HK-2 (cell line): ENCODE data around the gene VSTM2L.

Source experiments
- DNase-seq: peaks from one replicate; pipeline ENCODE4 v3.0.0-alpha.2; 2018; ENCODE audit not compliant: unreplicated experiment

VSTM2L gene

DNA sequence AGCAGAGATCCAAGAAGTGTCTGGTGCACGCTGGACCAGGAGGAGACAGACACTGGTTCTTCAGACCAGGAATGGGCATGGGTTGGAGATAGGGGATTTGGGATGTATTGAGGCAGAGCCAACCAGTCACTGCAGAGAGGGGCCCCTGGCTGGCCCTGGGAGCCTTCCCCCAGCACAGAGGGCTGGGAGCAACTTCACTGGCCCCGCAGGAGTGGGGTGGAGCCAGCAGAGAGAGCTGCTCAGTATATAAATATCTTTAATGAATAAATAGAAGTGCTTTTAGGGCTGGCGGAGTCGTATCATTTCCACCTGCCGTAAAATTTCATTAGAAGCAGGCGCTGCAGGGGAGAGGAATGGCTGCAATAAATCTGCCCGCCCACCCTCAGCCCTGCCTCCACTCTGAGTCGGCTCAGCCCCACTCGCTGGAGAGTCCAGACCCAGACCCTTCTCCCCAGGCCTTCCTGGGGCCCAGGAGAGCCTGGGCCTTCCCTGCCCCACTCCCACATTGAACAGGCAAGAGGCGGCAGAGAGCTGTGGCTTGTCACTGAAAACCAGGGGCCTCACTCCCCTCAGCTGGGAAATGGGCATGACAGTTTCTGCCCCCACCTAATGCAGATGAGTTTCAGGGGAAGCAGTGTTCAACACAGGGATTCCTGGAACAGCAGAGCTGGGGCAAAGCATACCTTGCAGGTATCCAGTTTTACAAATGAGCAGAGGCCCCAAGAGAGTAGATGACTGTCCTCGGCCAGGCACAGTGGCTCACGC lies 23.9 kb upstream of the VSTM2L start:
- no peak for DNase-seq

DNA sequence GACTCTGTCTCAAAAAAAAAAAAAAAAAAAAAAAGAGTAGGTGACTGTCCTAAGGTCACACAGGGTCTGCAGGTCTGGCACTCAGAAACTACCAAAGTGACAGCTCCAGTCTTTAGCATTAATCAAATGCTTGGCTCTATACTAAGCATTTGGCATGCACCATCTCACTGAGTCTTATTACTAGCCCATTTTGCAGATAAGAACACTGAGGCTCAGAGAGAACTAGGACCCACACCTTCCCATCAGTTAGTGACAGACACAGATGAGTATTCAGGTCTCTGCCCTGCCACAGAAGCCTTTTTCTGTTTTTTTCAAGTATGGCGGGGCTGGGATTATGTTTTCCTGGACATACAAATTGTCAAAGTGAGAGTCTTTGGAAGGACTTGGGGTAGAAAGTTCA lies 23.1 kb upstream of the VSTM2L start:
- DNase-seq = no peak

DNA sequence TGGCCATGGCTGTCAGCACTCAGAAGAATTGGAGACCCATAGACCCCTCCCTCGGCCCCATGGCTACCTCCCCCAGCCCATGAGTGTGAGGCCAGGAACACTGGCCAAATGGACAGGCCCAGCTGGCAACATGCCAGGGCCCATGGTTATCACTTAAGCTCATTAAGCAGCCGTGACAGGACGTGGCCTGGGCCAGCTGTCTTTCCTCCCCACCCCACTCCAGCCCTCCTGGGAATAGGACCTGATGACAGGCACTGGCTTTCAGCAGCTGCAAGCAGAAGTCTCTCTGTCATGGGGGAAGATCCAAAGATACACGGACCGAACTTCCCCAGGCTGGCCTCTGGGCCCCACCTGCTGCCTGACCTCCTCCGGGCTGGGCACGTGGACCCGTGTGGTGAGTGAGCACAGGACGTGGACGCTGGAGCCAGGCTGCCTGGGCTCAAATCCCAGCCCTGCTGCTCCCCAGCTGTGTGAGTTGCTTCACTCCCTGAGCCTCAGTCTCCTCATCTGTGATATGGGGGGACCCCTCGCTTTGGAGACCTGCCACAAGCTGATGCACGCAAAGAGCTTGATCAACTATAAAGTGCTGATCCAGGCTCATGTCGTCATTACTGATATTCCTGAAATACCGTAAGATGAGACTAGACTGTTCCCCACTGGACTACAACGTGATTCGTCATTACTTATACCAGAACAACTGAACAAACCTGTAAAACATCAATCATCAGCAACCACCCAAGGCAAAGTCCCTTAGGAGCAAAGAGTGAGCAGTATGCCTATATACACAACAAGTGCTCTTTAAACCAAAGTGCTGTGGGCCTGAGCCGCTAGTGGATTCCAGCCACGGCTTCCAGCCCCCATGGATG lies 22.0 kb upstream of the VSTM2L start:
- DNase-seq = no peak

DNA sequence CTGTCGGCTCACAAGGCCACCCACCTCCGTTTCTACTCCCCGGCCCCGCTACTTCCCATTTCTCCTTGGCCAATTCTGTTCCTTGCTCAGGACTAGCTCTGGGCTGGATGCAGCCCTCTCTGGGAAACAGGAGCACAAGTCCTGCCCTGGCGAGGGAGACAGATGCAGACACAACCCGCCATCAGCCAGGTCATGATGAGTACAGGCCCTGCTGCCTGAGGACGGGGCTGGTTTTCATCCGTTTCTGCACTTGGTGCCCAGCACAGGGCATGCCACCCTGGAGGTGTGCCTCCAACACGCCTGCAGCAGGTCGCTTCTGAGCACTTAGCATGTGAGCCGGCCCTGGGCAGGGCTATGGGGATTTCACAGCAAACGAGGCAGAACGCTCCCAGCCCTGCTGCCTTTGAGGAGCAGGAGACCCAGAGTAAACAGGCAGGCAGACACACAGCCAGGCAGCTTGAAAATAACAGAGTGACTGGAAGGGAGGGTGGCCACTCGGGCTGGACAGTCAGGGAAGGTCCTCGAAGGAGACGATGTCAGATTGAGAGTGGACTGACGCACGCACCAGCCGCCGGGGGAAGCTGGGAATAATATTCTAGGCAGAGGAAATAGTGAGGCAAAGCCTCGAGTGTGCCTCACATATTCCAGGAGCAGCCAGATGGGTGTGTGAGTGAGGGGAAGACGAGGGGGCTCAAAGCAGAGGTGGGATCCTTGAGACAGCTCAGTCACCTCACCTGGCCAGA lies 21.2 kb upstream of the VSTM2L start:
- no peak for DNase-seq

DNA sequence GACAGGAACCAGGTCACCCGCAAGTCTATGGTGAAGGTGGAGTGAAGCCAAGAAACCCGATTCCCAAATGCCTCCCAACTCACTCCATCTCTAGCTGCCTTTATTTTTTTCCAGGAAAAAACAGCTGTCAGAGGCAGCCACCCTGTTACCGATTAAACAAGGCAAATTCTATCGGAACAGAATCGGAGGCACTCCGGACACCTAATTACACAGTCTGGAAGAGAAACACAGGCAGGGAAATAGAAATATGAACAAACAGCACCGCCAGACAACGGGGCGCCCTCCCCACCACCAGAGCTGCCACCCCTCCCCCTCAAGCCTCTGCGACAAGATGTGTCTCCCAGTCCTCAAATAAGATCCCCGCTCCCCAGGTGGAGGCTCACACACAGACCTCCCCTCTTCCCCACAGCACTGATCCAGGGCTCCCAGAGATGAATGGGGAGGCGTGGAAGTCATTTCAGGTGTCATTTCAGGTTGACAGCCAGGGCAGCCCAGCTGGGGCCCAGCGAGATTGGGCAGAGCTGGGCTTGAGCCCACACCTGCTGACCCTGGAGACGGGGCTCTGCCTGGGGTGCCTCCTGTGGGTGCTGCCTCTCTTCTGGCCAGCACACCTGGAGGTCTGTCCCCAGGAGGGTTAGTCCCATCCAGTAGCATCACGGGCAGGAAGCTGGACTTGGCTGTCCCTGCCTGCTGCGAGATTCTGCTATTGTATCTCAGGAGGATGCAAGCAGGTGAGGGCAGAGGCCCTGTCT lies 19.8 kb upstream of the VSTM2L start:
- DNase-seq = no peak

DNA sequence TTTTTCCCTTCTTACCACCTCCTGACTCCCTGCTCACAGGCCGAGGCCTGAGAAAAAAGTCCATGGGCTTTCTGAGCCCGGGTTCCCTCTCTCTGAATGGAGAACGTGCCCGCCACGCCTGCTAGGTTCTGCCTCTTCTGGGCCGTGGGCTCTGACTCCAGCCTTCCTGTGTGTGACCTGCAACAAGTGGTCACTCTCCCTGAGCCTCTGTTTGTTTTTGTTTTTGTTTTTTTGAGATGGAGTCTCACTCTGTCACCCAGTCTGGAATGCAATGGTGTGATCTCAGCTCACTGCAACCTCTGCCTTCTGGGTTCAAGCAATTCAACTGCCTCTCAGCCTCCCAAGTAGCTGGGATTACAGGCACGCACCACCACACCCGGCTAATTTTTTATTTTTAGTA lies 17.9 kb upstream of the VSTM2L start:
- no peak for DNase-seq

DNA sequence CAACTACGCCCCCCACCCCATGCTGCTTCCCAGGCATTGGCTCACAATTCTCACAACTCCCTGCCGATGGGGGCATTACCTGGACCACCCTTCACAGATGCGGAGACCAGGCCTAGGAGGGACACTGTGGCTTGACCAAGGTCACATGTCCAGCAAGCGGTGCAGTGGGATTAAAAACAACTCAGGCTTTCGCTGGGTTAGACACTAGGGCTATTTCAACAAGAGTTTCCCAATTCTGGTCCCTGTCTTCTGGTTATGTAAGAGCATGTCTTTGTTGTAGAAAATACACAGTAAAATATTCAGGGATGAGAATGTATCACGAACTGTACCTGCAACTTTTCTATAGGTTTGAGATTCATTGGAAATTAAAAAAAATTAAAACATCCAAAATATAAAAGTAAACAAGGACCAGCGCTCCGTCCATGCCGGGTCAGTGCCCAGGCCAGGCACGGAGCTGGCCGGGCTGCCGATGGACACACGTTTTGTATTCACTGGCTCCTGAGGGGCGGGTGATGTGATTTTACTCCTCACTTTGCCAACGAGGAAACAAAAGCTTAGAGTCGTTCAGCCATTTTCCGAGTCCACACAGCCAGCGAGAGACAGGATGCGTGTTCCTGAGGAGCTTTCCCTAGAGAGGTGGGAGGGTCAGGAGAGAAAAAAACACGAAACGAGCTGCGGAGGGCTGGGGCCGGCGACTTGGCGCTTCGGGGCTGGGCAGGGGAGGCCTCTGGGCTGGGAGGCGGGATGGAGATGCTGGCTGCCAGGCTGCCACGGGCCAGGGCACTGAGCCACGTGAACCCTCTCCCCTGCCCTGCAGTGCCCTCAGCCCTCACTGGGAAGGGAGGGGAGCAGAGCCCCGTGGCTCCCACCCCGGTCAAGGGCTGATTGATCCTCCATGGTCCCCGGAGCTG lies 17.1 kb upstream of the VSTM2L start:
- DNase-seq = no peak

DNA sequence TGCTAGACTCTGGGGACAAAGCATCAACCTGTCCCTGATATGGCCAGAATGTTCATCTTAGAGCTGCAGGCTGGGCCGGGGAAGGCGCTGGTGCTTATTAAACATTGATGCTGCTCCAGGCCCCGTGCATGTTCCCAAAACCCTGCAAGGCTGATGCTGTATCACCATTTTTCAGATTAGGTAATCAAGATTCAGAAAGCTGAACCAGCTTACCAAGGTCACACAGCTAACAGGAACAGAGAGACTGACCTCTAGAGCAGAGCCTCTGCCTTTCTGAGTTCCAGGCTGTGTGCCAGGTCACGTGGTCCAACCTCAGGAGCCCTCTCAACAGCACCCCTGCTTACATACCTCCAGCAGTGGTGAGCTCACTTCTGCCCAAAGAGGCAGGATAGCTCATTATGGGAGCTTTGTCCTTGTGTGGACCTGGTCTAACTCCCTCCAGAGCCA lies 16.1 kb upstream of the VSTM2L start:
- no peak for DNase-seq

DNA sequence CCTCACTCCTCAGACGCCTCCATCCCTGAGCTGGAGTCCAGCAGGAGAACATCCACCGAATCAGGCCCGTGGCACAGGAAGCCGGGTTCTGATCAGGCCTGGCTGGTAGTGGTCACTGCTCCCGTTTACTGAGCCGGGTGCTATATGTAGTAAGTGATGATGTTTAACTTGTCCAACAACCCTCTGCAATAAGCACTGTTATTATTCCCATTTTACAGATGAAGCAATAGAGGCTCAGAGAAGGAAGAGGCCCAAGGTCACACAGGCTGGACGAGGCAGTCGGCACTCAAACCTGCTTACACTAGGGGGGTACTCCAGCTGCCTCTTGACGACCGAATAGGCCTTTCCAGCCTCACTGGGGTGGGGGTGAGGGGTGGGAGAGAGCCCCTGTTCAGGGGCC lies 14.3 kb upstream of the VSTM2L start:
- no peak for DNase-seq

DNA sequence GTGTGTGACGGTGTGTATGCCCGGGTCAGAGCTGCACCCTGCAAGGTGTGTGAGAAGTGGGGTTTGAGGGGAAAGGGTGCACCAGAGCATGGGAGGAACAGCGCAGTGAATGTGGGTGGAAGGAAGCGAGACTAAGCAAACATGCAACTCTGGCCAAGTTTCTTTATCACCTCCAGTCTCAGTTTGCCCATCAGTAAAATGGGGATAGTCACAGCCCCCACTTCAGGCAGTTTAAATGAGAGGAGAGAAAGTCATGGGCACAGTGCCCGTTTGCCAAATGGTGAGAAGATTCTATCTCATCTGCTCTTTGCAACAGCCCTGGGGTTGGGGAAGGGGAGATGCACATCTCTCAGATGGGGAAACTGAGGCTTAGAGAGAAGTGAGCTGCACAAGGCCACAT lies 12.8 kb upstream of the VSTM2L start:
- no peak for DNase-seq

DNA sequence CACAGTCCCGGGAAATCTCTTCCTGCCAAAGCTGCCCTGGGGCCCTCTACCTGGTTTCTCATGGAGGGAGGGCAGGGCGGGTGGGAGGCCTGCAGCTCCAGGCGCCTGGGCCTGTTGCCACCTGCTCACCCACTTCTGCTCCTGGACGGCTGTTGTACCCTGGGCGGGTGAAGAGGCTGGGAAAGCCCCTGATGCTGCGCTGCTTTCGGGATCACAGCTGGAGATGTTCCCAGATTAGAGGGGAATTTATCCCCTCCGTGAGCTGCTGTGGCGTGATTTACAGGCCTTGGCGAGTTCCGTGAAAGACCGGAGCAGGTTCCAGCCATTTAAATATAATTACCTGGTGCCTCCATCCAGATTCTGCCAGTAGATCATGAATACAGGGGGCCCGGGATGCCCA lies 12.3 kb upstream of the VSTM2L start:
- no peak for DNase-seq

DNA sequence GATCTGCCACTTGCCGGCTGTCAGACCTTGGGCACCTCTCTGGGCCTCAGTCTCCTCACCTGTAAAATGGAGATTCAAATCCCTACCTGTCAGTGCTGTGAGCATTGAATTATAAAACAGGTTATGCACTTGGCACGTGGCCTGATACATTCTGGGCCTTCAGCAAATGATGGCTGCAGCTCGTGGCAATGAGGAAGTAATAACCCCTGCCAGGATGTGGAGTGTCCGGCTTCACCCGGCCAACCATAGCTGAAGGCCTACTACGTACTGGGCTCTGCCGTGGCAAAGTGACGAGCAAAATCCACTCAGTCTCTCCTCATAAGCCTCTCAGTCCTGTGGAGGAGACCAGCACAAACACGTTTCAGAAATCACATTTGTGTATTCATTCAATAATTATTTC lies 10.9 kb upstream of the VSTM2L start:
- DNase-seq = no peak

DNA sequence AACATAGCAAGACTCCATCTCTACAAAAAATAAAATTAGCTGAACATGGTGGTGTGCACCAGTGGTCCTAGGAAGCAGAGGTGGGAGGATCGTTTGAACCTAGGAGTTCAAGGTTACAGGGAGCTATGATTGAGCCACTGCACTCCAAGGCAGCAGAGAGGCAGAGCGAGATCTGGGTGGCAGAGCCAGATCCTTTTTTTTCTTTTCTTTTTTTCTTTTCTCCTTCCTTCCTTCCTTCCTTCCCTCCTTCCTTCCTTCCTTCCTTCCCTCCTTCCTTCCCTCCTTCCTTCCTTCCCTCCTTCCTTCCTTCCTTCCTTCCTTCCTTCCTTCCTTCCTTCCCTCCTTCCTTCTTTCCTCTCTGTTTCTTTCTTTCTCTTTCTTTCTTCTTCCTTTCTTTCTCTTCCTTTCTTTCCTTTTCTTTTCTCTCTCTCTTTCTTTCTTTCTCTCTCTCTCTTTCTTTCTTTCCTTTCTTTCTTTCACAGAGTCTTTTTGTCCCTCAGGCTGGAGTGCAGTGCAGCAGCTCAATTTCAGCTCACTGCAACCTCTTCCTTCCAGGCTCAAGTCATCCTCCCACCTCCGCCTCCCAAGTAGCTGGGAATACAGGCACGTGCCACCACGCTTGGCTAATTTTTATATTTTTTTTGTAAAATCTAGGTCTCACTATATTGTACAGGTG lies 9.2 kb upstream of the VSTM2L start:
- no peak for DNase-seq

DNA sequence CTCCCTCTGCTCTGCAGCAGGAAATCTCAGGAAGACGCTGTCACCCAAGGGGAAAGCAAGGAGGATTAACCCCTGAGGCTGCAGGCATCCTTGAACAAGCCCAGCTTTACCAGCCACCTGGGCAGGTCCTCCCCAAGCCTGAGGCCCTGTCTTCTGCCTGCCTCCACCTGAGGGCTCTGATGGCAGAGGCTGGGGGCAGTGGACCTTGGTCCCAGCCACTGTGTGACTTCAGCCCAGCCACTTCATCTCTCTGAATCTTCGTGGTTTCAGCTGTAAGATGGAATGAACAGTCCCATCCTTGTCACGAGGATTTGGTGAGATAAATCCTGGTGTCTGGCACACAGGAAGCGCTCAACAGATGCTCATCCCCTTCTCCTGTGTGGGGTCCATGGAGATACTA lies 8.5 kb upstream of the VSTM2L start:
- no peak for DNase-seq

DNA sequence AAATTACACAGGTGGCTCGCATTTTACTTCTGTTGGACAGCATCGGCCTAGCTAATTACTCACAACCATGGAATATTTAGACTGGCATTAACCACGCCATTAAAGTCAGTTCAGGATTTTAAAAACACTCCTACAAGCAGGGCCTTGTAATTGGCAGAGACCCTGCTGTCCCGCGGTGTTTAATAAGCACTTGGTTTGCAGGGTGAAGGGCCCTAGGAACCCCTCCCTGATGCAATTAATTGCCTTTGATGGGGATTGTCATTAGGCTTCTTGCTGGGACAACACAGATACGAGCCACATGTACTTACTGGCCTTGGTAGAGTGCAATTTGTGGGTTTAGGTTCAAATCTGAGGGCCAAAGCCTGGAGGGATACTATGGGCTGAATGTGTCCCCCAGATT lies 7.8 kb upstream of the VSTM2L start:
- no peak for DNase-seq

DNA sequence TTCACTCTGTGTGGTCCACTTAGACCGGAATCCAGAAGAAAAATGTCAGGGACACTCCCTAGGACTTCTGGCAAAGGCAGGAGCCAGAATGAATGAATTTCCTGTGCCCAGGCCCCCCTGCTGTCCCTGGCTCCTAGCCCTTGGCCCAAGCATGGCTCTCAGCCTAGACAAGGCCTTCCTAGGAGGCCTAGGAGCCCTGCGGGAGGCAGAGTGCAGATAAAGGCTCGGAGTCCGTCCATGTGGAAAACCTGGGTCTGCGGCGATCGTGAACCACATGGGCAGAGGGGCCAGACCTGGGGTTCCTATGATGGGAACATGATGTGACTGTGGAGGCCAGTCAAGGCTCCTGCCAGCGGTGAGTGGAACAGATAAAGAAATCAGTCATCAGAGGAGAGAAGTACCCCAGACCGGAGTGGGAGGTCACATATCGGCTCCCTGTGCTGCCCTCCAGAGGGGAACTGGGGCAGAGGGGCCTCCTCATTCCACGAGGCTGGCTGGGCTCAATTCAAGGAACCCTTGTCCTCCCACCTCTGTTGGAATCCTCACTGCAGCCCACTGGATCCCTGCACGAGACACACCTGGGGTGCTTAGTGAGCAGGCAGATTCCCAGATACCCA lies 5.9 kb upstream of the VSTM2L start:
- DNase-seq = no peak

DNA sequence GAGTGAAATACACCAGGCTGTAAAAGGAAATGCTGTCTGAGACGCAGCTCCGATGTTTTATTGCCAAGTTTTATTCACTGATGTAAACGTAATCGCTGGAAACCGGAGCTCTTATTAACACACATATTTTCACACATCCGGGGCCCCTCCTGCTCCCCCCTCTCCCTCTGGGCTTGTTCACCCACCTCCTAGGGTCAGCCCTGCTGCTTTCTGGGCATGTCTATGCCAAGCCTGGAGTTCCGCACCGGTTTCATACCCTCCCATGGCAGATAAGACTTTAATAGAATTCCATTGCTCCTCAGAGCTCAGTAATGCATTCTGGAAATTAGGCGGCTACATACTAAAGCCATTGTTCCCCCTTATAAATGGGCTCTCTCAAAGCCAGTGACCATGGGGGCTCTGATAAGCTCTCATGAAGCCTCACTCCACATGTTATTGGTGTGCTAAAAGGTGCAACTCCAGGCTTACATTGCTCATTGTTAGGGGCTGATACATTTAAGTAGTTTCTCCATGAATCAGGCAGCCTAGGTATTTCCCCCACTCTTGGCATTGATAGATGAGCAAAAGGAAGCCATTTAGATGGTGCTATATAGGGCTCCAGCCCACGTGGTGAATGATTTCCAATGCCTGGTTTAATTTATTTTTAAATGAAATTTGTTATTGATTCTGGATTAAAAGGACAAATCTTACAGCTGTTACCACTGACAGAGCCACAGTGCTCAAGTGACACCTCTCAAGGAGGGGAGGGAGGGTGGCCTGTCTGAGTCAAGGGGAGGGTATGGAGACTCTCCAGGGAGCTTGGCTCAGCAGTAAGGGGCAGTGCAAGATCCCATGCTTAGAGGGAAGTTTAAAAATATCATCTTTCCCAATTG lies 4.5 kb upstream of the VSTM2L start:
- DNase-seq = no peak
